Natural killer cell (primary cell): Measurements from ENCODE around the gene IRGM. TPM values are rescaled to one million over a fixed set of nuclear protein-coding genes. Genes with fewer than 3 reads are reported as not detected.
A peak's percentile ranks its signal among the peaks of the same experiment; 100 is the strongest.
"Not testable (repeated sequence)": the region's sequence is repeated elsewhere in the genome, so short reads cannot be mapped to it uniquely, and the experiment has no call there.

Experiments
- ATAC-seq, 3 donors: fragments of 150-1000 bp in 2 of 3; fragments of 200-7000 bp in 1 of 3; cut with Tn5 transposase; 1 replicate in 1 of 3; 2 replicates in 2 of 3; pipeline ENCODE4 v1.10.0; 2021; ENCODE audit warnings: mild to moderate bottlenecking in 2 of 3, moderate library complexity in 2 of 3
- DNase-seq, 2 donors: peaks; one replicate each; pipeline versions ENCODE4 v3.0.0 to v3.0.0-alpha.2; 2013 to 2021; ENCODE audit warnings: mixed read lengths in 1 of 2
- H3K27ac ChIP-seq: one replicate; pipeline ENCODE4 v1.5.1; 2013; ENCODE audit warnings: mild to moderate bottlenecking, low read length
- H3K27me3 ChIP-seq: one replicate; pipeline ENCODE4 v1.6.1; 2013; ENCODE audit warnings: low read length; ENCODE audit not compliant: control insufficient read depth, insufficient read depth
- H3K36me3 ChIP-seq: one replicate; pipeline ENCODE4 v1.6.1; 2013; ENCODE audit warnings: low read length; ENCODE audit not compliant: control insufficient read depth, insufficient read depth
- H3K4me1 ChIP-seq: one replicate; pipeline ENCODE4 v1.6.1; 2013; ENCODE audit warnings: low read length; ENCODE audit not compliant: control insufficient read depth, insufficient read depth
- H3K4me3 ChIP-seq: one replicate; pipeline ENCODE4 v1.5.1; 2013; ENCODE audit warnings: low read length
- H3K9me3 ChIP-seq: one replicate; pipeline ENCODE4 v1.6.1; 2013; ENCODE audit warnings: low read length; ENCODE audit not compliant: control insufficient read depth, insufficient read depth
- H3K27ac Mint-ChIP-seq, 2 donors: one replicate each; pipeline ENCODE4 v1.8.0; 2022; ENCODE audit warnings: mild to moderate bottlenecking in 2 of 2, mixed read lengths in 2 of 2, moderate library complexity in 1 of 2
- H3K27me3 Mint-ChIP-seq, 2 donors: one replicate each; pipeline ENCODE4 v1.8.0; 2022; ENCODE audit warnings: low read depth in 2 of 2, mixed read lengths in 2 of 2
- H3K36me3 Mint-ChIP-seq: one replicate; pipeline ENCODE4 v1.8.0; 2022; ENCODE audit warnings: mixed read lengths
- H3K4me1 Mint-ChIP-seq, 2 donors: one replicate each; pipeline ENCODE4 v1.8.0; 2022; ENCODE audit warnings: mixed read lengths in 2 of 2
- H3K4me3 Mint-ChIP-seq: one replicate; pipeline ENCODE4 v1.8.0; 2022; ENCODE audit warnings: mild to moderate bottlenecking, moderate library complexity, mixed read lengths
- H3K9me3 Mint-ChIP-seq, 2 donors: one replicate each; pipeline ENCODE4 v1.8.0; 2022; ENCODE audit warnings: mixed read lengths in 2 of 2
- WGBS: methylation state at CpG from one replicate; pipeline ENCODE4 v1.1.7; 2013; ENCODE audit warnings: missing lambda C conversion rate; ENCODE audit not compliant: insufficient coverage; 5-methylcytosine and 5-hydroxymethylcytosine counted together
- intact Hi-C: fragments of 100-400 bp; cut with micrococcal nuclease; formaldehyde crosslinking; loops from one replicate; pipeline ENCODE4 v1.14.2; 2022
- total RNA-seq, 4 donors: library from RNA; stranded (reverse); fragments of 120-200 nt in 1 of 4; gene quantifications; one replicate each; pipeline versions ENCODE4 v1.2.3 to v1.2.4, GENCODE V29; 2013 to 2022
- TF ChIP-seq, protein P1 (sequence below): fragments of 200-600 bp; IDR thresholded peaks from one replicate; pipeline ENCODE4 v1.8.0; 2022; ENCODE audit warnings: antibody characterized with exemption

IRGM gene, protein sequence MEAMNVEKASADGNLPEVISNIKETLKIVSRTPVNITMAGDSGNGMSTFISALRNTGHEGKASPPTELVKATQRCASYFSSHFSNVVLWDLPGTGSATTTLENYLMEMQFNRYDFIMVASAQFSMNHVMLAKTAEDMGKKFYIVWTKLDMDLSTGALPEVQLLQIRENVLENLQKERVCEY
- total RNA-seq = 1 to 10 TPM in 2 of 3 donors, under 1 TPM in 1; 0.85 to 5.7 (median 2.4) TPM
- 7.5 TPM for total RNA-seq (2013)

DNA sequence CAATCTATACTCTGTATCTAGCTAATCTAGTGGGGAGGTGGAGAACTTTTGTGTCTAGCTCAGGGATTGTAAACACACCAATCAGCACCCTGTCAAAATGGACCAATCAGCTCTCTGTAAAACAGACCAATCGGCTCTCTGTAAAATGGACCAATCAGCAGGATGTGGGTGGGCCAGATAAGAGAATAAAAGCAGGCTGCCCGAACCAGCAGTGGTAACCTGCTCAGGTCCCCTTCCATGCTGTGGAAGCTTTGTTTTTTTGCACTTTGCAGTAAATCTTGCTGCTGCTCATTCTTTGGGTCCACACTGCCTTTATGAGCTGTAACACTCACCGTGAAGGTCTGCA, at the start of gene IRGM:
Gene IRGM, plus strand, starts transcription at position 214 of the 346 bp plus-strand sequence. CDS start 1,603 bp downstream, outside the sequence.
- Histone ChIP-seq H3K4me3 (peak within 1 kb of the TSS; percentile 24), H3K4me1 (peaks cover 10% of the 10 kb centered on the region), H3K27ac (peak within 1 kb of the TSS; percentile 54)
- not testable (repeated sequence) for H3K27me3 Mint-ChIP-seq, H3K36me3 ChIP-seq, H3K36me3 Mint-ChIP-seq, DNase-seq, H3K9me3 ChIP-seq, H3K9me3 Mint-ChIP-seq, H3K27me3 ChIP-seq
- WGBS = 30% methylated on average over 3 of the region's 3 CpGs
- peak within 1 kb of the TSS; percentile 78 to 88 for H3K27ac Mint-ChIP-seq
- H3K4me1 Mint-ChIP-seq = peaks cover 5 to 19% of the 10 kb centered on the region in 2 donors
- peak in 1 of 3 donors; percentile 14 for ATAC-seq
- H3K4me3 Mint-ChIP-seq = peak within 1 kb of the TSS; percentile 86
- intact Hi-C loops = loop anchor here (2.0 to 5.0 kb wide), 3 partner anchors 44 to 387 kb away; no protein-coding TSS in a partner anchor

GRCh38 chr5:150797384-150797783, 48.9 kb upstream of the IRGM start:
- Histone ChIP-seq H3K4me3 (no peak overlapping the region), H3K9me3 (no peaks in the 10 kb centered on the region), H3K27me3 (no peaks in the 10 kb centered on the region), H3K36me3 (peaks cover 2% of the 10 kb centered on the region), H3K4me1 (peaks cover 4% of the 10 kb centered on the region), H3K27ac (no peak overlapping the region)
- WGBS = 100% methylated on average over 2 of the region's 2 CpGs
- H3K36me3 Mint-ChIP-seq = no peaks in the 10 kb centered on the region
- ATAC-seq (no peak), DNase-seq (no peak)
- H3K27ac Mint-ChIP-seq = no peak overlapping the region
- no peaks in the 10 kb centered on the region for H3K9me3 Mint-ChIP-seq
- intact Hi-C loops = no loop called here
- no peak overlapping the region for H3K4me3 Mint-ChIP-seq
- no peaks in the 10 kb centered on the region for H3K27me3 Mint-ChIP-seq
- H3K4me1 Mint-ChIP-seq = no peaks in the 10 kb centered on the region
- TF ChIP-seq, protein P1, sequence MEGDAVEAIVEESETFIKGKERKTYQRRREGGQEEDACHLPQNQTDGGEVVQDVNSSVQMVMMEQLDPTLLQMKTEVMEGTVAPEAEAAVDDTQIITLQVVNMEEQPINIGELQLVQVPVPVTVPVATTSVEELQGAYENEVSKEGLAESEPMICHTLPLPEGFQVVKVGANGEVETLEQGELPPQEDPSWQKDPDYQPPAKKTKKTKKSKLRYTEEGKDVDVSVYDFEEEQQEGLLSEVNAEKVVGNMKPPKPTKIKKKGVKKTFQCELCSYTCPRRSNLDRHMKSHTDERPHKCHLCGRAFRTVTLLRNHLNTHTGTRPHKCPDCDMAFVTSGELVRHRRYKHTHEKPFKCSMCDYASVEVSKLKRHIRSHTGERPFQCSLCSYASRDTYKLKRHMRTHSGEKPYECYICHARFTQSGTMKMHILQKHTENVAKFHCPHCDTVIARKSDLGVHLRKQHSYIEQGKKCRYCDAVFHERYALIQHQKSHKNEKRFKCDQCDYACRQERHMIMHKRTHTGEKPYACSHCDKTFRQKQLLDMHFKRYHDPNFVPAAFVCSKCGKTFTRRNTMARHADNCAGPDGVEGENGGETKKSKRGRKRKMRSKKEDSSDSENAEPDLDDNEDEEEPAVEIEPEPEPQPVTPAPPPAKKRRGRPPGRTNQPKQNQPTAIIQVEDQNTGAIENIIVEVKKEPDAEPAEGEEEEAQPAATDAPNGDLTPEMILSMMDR = no peak

GRCh38 chr5:150801117-150801927, 45.0 kb upstream of the IRGM start:
- peaks cover 2% of the 10 kb centered on the region for H3K36me3 ChIP-seq
- H3K9me3 Mint-ChIP-seq = no peaks in the 10 kb centered on the region
- H3K4me3 Mint-ChIP-seq = no peak overlapping the region
- H3K4me1 ChIP-seq = peaks cover 4% of the 10 kb centered on the region
- peaks cover 4 to 25% of the 10 kb centered on the region in 2 donors for H3K27me3 Mint-ChIP-seq
- no peaks in the 10 kb centered on the region for H3K27me3 ChIP-seq
- peak in 1 of 2 donors; percentile 75 for DNase-seq
- no peaks in the 10 kb centered on the region for H3K4me1 Mint-ChIP-seq
- no peak overlapping the region for H3K27ac ChIP-seq
- H3K9me3 ChIP-seq = no peaks in the 10 kb centered on the region
- ATAC-seq = peak in 2 of 3 donors; percentile 34 to 65
- no peak overlapping the region for H3K4me3 ChIP-seq
- no peak overlapping the region for H3K27ac Mint-ChIP-seq
- TF ChIP-seq, protein P1 = peak; percentile 48
- no peaks in the 10 kb centered on the region for H3K36me3 Mint-ChIP-seq
- 22% methylated on average over 13 of the region's 15 CpGs for WGBS
- intact Hi-C loops = loop anchor here (5.0 kb wide), 1 partner anchor 46 kb away; the partner anchor contains the start of gene IRGM

GRCh38 chr5:150804388-150804787, 41.9 kb upstream of the IRGM start:
- intact Hi-C loops = loop anchor here (5.0 kb wide), 1 partner anchor 43 kb away; the partner anchor contains the start of gene IRGM

More at GRCh38 chr5:150804388-150804787, 41.9 kb upstream of the IRGM start:
- no peak overlapping the region for H3K27ac Mint-ChIP-seq
- H3K36me3 Mint-ChIP-seq = no peaks in the 10 kb centered on the region
- H3K36me3 ChIP-seq = no peaks in the 10 kb centered on the region
- H3K27me3 ChIP-seq = no peaks in the 10 kb centered on the region
- peaks cover 4% of the 10 kb centered on the region for H3K4me1 ChIP-seq
- no peaks in the 10 kb centered on the region for H3K9me3 ChIP-seq
- no peak overlapping the region for H3K27ac ChIP-seq
- peaks cover 4 to 26% of the 10 kb centered on the region in 2 donors for H3K27me3 Mint-ChIP-seq
- no peaks in the 10 kb centered on the region for H3K9me3 Mint-ChIP-seq
- no peak overlapping the region for H3K4me3 ChIP-seq
- DNase-seq (no peak), ATAC-seq (no peak)
- H3K4me1 Mint-ChIP-seq = no peaks in the 10 kb centered on the region
- TF ChIP-seq, protein P1 = no peak
- WGBS = 87% methylated on average over 6 of the region's 6 CpGs
- H3K4me3 Mint-ChIP-seq = no peak overlapping the region
